ENCODE results near the gene GATC.

GATC gene

DNA sequence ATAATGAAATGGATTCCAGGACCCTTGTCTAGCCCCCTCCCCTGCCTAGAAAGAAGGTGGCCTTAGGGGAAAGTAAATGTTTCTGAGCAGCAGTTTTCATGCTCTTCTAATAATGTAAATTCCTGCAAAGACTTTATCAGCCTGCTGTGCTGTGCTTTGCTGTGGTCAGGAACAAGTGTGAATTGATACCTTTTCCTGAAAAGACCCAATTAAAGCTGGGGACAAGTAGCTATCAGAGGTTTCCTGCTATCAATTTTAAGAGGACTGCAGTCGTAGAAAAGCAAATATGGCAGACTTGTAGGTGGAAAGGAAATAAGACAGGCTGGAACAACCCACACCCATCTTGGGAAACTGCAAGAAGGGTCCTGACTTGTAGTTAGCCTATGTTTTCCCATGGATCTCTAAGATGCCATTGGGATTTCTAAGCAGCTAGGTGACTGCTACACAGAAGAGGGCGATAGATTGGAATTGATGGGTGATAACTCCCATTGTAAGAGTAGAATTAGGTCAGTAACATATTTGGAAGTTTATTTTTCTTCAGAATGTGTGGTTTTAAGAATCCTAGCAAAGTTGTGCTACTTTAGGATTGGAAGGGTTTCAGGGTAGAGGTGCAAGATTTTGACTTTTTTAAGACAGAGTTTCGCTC lies 52.7 kb downstream of the GATC start:
- DNase-seq = no peak

DNA sequence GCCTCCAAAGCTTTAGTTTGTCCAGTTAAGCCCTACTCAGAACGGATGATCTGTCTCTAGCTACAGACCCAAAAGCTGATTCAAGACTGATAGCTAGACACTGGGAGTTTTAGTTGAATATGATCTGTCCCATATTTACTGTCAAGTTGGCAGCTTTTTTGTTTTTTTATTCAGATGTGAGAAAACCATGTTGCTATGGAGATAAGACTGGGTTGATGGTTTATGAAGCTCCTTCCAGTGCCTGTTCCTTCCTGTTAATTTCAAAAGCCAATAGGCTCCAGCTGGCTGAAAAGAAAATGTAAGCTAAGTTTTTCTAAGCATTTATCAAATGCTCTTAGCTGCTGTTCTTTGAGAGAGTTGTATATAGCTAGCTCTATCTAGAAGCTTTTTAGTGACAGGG lies 54.3 kb downstream of the GATC start:
- no peak for DNase-seq

DNA sequence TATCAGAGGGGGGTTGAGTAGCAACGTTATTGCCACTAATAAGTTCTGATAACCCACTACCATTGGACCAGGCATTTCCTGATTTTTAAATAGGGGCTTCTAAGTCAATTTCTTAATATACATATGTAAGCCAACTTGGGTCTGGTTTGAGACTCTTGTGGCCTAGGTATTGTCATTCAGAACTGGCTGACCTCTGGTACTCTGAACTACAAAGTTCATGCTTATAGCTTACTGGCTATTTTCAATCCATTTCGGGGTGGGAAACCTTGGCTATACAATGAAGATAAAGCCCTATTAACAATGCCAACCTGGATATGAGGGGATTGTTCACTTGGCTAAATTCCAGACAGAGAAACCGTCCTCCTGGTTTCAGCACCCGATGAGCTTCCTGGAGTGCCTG lies 58.3 kb downstream of the GATC start:
- DNase-seq = no peak

DNA sequence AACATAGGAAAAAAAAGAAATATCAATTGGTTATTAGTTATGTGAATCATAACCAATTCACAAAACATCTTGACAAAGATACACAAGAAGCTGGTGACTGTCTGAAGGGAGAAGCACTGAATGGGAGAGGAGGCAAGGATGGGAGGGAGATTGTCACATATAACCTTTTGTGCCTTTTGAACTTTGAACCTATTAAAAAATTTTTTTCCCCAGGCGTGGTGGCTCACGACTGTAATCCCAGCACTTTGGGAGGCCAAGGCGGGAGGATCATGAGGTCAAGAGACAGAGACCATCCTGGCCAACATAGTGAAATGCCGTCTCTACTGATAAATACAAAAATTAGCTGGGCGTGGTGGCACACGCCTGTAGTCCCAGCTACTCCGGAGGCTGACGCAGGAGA lies 62.3 kb downstream of the GATC start:
- no peak for DNase-seq

All from DMS79 (cell line).